ENCODE data around the gene TTC7B. TPM values are rescaled to one million over a fixed set of nuclear protein-coding genes. Genes with fewer than 3 reads are reported as not detected.

TTC7B gene
- total RNA-seq, 1 donor from 2014 or later: 20.6 TPM

DNA sequence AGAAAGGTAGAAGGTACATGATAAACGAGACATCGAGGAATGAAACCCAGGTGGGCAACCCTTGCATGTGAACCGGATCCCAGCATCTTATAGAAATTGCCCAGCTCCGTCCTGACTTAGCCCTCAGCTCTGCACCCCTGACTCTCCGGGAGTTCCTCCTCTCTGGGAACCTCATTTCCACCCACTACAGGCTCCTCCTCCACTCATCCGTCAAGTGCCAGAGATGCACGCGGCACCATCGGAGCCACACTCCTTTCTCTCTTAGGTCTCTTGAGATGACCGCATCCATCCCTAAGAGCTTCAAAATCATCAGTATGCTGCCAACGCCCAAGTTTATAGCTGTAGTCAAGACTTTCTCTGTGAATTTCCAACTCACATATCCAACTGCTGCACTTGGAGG is 84.7 kb downstream of the TTC7B start:
- DNase-seq (ENCODE audit: low spot score): no peak
- no peak overlapping the region for H3K4me3 ChIP-seq
- Mint-ChIP-seq H3K4me1 (no peaks in the 10 kb centered on the region), H3K36me3 (peaks cover 9% of the 10 kb centered on the region), H3K9me3 (no peaks in the 10 kb centered on the region), H3K27ac (no peak overlapping the region), H3K27me3 (ENCODE audit: insufficient read depth, low read depth) (peaks cover 2% of the 10 kb centered on the region), H3K4me3 (no peak overlapping the region)
- H3K27ac ChIP-seq: no peak overlapping the region
- no peaks in the 10 kb centered on the region for H4K20me1 ChIP-seq (ENCODE audit: low read depth)
- no peaks in the 10 kb centered on the region for H3K9me3 ChIP-seq (ENCODE audit: low read depth)
- no peak for TF ChIP-seq EZH2phosphoT487 (IDR thresholded peaks at IDR 0.05)
- no peak for TF ChIP-seq EZH2 (IDR thresholded peaks at IDR 0.05)
- TF ChIP-seq, protein P1, sequence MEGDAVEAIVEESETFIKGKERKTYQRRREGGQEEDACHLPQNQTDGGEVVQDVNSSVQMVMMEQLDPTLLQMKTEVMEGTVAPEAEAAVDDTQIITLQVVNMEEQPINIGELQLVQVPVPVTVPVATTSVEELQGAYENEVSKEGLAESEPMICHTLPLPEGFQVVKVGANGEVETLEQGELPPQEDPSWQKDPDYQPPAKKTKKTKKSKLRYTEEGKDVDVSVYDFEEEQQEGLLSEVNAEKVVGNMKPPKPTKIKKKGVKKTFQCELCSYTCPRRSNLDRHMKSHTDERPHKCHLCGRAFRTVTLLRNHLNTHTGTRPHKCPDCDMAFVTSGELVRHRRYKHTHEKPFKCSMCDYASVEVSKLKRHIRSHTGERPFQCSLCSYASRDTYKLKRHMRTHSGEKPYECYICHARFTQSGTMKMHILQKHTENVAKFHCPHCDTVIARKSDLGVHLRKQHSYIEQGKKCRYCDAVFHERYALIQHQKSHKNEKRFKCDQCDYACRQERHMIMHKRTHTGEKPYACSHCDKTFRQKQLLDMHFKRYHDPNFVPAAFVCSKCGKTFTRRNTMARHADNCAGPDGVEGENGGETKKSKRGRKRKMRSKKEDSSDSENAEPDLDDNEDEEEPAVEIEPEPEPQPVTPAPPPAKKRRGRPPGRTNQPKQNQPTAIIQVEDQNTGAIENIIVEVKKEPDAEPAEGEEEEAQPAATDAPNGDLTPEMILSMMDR (IDR thresholded peaks at IDR 0.05): no peak
- peaks cover 4% of the 10 kb centered on the region for H3K4me1 ChIP-seq
- no peaks in the 10 kb centered on the region for H3K27me3 ChIP-seq
- no peak overlapping the region for H2AFZ ChIP-seq (replicated peaks)
- no peak overlapping the region for H3K9ac ChIP-seq
- no peak overlapping the region for H3K4me2 ChIP-seq
- H3K79me2 ChIP-seq (ENCODE audit: low read depth): no peaks in the 10 kb centered on the region
- H3K36me3 ChIP-seq: no peaks in the 10 kb centered on the region
- peaks cover 6% of the 10 kb centered on the region for H3F3A ChIP-seq (ENCODE audit: low read depth)

DNA sequence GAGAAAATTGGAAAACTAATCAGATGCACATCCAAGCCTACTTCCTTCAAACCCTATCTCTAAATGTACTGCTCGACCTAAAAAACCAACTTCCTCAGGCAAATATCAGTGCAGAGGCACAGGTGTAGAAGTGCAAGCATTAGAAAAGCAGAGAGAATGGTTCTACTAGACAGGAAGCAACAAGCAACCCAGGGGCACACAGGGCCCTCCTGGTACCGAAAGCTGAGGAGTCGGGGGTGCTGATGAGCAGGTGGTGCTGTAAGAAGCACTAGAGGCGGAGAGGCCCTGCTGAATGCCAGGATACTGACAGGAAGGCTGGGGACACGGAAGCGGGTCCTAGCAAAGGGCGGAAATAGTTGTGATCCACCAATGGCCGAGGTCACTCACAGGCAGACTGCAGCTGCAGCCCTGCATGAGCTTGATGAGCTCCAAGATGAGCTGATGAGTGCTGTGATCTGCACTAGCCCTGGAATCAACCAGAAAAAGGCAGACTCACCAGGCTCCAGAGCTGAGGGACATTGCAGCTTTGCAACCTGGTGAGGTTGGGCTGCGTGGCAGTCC is 85.9 kb downstream of the TTC7B start:
- Histone ChIP-seq H3K36me3 (no peaks in the 10 kb centered on the region), H3K4me2 (no peak overlapping the region), H3K9ac (no peak overlapping the region), H3K27me3 (no peaks in the 10 kb centered on the region), H3F3A (ENCODE audit: low read depth) (peaks cover 11% of the 10 kb centered on the region), H2AFZ (replicated peaks) (no peak overlapping the region), H4K20me1 (ENCODE audit: low read depth) (no peaks in the 10 kb centered on the region), H3K79me2 (ENCODE audit: low read depth) (no peaks in the 10 kb centered on the region), H3K9me3 (ENCODE audit: low read depth) (no peaks in the 10 kb centered on the region), H3K4me1 (peaks cover 7% of the 10 kb centered on the region), H3K27ac (no peak overlapping the region), H3K4me3 (no peak overlapping the region)
- TF ChIP-seq, protein P1 (IDR thresholded peaks at IDR 0.05): no peak
- TF ChIP-seq EZH2 (IDR thresholded peaks at IDR 0.05) (no peak), EZH2phosphoT487 (IDR thresholded peaks at IDR 0.05) (no peak)
- H3K36me3 Mint-ChIP-seq: peaks cover 9% of the 10 kb centered on the region
- H3K4me3 Mint-ChIP-seq: no peak overlapping the region
- no peak for DNase-seq (ENCODE audit: low spot score)
- H3K27me3 Mint-ChIP-seq (ENCODE audit: insufficient read depth, low read depth): peaks cover 2% of the 10 kb centered on the region
- no peaks in the 10 kb centered on the region for H3K4me1 Mint-ChIP-seq
- H3K9me3 Mint-ChIP-seq: no peaks in the 10 kb centered on the region
- no peak overlapping the region for H3K27ac Mint-ChIP-seq

DNA sequence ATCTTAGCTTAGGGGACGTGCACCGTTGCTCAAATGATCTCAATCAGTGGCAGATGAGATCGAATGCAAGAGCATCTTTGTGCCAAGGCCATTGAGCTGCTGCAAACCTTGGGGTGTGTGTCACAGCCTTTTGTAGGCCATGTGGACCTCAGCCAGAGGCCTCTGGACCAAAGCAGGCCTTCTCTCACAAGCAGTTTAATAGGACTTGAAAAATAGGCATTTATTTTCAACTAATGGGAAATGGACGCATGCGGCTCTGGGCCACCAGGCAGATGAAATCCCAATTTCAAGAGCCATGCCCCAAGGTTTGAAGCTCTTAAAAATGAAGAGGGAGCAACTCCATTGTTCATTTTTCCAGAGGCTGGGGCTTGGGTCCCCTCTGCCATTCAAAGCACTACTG is 87.3 kb downstream of the TTC7B start:
- no peaks in the 10 kb centered on the region for H3K9me3 Mint-ChIP-seq
- Histone ChIP-seq H2AFZ (replicated peaks) (no peak overlapping the region), H3K9ac (no peak overlapping the region), H3K4me1 (peaks cover 7% of the 10 kb centered on the region), H3K4me2 (no peak overlapping the region), H3K9me3 (ENCODE audit: low read depth) (no peaks in the 10 kb centered on the region), H4K20me1 (ENCODE audit: low read depth) (no peaks in the 10 kb centered on the region), H3K79me2 (ENCODE audit: low read depth) (no peaks in the 10 kb centered on the region), H3K4me3 (no peak overlapping the region), H3F3A (ENCODE audit: low read depth) (peaks cover 11% of the 10 kb centered on the region), H3K36me3 (no peaks in the 10 kb centered on the region), H3K27ac (no peak overlapping the region), H3K27me3 (no peaks in the 10 kb centered on the region)
- DNase-seq (ENCODE audit: low spot score): no peak
- no peak overlapping the region for H3K27ac Mint-ChIP-seq
- peaks cover 9% of the 10 kb centered on the region for H3K36me3 Mint-ChIP-seq
- H3K27me3 Mint-ChIP-seq (ENCODE audit: insufficient read depth, low read depth): peaks cover 2% of the 10 kb centered on the region
- TF ChIP-seq EZH2phosphoT487 (IDR thresholded peaks at IDR 0.05) (no peak), EZH2 (IDR thresholded peaks at IDR 0.05) (no peak)
- TF ChIP-seq, protein P1 (IDR thresholded peaks at IDR 0.05): no peak
- H3K4me3 Mint-ChIP-seq: no peak overlapping the region
- H3K4me1 Mint-ChIP-seq: no peaks in the 10 kb centered on the region

Measured in neural progenitor cell (in vitro differentiated cells).